ENCODE data around the gene SYVN1.

SYVN1 gene

DNA sequence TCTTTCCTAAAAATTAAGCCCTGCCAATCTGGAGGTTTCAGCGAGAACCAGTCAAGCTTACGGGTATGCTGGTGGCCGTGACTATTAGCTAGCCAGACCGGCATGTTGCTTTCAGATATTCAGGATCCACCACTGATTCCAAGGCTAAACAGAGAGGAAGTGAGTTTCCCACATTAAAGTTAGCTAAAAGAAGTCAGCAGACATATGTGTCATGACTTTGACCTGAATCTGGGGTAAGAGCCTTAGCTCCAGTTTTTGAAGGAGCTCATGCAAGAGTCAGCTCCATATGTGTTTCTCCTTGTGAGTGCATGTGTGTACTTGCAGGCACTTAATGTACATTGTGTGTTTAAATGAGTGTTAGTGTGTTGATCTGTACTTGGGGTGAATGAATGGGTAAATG is 48.9 kb downstream of the SYVN1 start:
- DNase-seq, result no peak

DNA sequence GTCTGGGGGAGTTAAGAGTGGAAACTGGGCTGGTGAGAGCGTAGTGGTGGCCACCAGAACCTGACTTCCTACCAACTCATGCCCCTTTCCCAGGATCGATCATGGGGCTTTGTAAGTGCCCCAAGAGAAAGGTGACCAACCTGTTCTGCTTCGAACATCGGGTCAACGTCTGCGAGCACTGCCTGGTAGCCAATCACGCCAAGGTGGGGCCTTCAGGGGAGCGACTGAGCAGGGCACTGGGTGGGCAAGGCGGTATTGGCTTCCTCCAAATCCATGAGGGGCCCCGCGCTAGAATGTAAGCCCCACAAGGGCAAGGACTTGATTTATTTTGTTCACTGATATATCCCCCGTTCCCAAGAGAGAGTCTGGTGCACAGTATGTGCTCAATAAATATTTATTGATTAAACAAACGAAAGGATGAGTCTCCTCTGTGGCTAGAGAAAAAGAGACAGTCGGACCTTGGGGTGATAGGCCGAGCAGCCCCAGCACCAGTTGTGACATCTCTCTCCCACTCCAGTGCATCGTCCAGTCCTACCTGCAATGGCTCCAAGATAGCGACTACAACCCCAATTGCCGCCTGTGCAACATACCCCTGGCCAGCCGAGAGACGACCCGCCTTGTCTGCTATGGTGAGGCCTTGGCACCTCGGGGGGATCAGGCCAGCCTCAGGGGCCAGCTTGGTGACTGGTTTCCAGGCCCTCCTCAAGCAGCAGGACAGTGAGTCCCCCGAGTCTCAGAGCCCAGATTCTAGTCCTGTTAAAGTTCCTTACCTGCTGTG is 49.5 kb downstream of the SYVN1 start:
- peak; percentile 51 for DNase-seq

DNA sequence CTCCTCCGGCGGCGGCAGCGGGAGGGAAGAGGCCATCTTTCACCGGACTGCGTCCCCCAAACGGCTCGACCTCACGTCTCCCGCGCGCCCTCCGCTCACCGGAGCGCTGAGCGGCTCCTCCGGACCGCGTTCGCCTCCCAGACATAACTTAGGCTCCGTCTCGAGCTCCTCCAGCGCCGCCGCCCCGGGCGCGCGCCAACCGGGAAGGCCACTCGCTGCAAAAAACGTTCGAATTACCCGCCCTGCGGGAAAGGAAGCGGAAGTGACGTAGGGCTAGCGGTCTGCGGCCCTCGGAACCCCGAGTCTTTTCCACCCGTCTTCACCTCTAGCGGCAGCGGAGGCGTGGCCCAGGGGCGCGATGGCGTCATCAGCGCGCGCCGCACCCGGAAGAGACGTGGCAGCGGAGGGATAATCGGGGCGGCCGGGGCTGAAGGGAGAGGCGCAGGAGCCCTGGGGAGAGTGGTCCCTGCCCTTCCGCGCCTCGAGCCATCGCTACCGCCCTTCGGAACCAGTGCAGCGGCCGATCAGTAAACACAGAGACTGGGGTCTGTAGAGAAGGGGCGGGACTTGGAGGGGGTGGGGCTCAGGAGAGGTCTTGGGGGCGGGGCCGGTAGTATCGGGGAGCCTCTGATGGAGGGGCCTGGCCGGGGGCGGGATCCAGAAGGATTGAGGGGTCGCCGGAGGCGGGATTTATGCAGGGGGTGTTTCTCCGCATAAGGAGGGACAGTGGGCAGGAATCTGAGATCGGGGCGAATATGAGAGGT is 50.3 kb downstream of the SYVN1 start, which contains the start of the genes CDCA5 and ZFPL1:
Gene CDCA5, minus strand, starts transcription at position 207 of the 764 bp plus-strand sequence. Its CDS starts 62 bp downstream, at position 145.
Gene ZFPL1, plus strand, starts transcription at position 389 of the 764 bp plus-strand sequence. CDS start 477 bp downstream, outside the sequence.
- DNase-seq, result peak; percentile 91

DNA sequence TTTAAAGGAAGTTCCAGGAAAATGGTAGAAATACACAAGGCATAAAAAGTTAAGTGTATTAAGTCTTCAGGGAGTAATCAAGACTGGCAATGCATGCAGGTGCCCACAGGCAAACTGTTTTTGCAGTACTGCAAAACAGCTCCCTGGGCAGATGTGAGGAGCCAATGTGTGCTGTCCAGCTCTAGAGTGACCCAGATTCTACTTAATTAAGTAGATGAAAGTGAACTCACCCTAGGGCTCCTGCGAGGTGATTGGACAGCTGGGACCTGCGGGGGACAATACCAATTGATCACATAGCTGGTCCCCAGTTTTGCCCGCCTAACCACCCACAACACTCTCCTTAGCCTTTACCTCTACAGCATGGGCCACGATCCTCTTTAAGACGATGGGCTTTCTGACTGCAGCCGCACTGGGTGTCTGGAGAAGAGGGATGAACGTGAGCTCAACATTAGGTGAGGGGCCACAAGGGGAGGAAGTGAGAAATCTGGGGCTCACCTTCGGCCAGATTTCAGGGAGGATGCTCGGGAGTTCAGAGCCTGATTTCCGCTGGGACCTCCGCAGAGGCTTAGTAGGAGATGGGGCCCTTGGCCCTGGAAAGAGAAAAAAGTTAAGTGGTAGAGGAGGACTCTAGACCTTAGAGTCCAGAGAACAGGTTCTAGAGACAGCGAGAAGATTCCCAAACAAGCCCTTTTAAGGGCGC is 51.0 kb downstream of the SYVN1 start:
- no peak for DNase-seq

DNA sequence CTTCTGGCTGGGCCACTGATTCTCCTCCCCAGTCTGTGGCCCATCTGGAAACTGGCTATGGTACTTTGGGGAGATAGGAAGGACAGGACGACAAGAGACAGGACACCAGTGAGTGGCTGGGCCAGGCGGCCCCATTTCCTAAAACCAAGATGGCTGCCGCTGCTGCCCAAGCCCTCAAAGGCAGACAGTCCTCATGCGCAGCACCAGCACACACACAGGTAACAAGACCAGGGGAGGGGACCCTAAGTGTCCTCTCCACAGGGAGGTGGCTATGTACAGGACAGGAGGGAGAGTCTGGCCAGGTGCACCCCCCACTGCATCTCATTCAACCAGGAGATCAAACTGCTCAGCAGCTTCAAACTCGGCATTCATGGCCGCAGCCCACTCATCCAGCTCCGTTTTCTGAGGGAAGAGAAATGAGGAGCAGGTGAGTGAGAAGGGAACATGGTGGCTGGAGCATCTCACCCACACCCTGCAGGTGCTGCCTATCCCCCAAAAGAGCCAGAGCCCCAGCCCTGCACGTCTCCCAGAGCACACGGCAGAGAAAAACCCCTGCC is 55.5 kb downstream of the SYVN1 start:
- no peak for DNase-seq

DNA sequence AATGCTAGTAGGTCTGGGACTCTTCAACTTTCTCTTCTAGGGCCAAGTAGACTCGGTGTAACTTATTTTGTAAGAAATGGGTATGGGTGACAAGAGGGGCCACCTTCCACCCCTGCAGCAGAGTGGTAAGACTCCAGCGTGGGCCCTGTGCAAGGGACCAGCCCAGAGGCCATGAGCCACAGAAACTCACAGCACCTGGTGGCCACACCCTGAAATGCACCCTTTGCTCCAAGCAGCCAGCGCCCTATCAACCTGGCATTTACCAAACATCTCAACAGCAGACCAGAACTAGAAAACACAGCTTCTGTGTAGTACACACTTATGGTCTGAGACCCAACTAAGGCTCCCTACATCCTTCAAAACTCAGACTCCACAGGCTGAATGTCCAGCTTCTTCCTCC is 56.2 kb downstream of the SYVN1 start:
- DNase-seq, result peak; percentile 52

DNA sequence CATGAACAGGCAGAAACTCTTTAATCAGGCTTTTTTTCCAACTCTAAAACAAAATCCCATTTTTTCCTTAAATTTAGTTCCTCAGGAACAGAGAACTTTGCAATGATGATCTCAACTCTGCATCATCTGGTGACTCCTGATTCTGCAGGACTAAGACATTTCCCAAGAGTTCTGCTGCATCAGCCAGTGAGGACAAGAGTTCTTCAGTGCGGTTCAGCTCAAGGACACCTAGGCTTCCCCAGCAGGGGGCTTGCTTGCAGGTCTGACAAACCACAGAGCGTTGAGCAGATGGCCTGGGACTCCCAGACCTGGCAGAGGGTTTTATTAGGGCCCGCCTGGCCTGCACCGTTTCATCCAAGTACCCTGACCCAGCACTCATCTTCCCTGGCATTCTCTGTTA is 56.9 kb downstream of the SYVN1 start:
- no peak for DNase-seq

All from NCI-H510A treated with DMSO at 0.1 percent for 48 hours (cell line).